GM12891 (cell line): Measurements from ENCODE around the gene PLA2R1.

Experiments used
- DNase-seq: peaks from one replicate; pipeline ENCODE4 v3.0.0; 2011; ENCODE audit warnings: low spot score; ENCODE audit not compliant: insufficient read length
- FAIRE-seq: peaks from 2 replicates; lab custom pipeline; 2011; peaks lifted over from hg19 to GRCh38; lab: Jason Lieb, UNC
- PAX5 ChIP-seq: IDR thresholded peaks from 2 replicates; pipeline ENCODE4 v1.6.1; 2011; ENCODE audit warnings: low read length, moderate library complexity, mild to moderate bottlenecking; ENCODE audit not compliant: insufficient read depth, severe bottlenecking
- POLR2A ChIP-seq: IDR thresholded peaks from 2 replicates; pipeline ENCODE4 v1.6.1; 2011; ENCODE audit warnings: low read depth, low read length, control low read depth
- POLR2AphosphoS5 ChIP-seq: IDR thresholded peaks from 2 replicates; pipeline ENCODE4 v1.6.1; 2011; ENCODE audit warnings: low read depth, low read length, control low read depth
- POU2F2 ChIP-seq: IDR thresholded peaks from 2 replicates; pipeline ENCODE4 v1.6.1; 2011; ENCODE audit warnings: low read depth, mild to moderate bottlenecking, control low read depth, low read length, moderate library complexity
- SPI1 ChIP-seq: IDR thresholded peaks from 2 replicates; pipeline ENCODE4 v1.6.1; 2011; ENCODE audit warnings: low read depth, low read length, control low read depth
- TAF1 ChIP-seq: IDR thresholded peaks from 2 replicates; pipeline ENCODE4 v1.6.1; 2011; ENCODE audit warnings: low read depth, low read length, control low read depth

PLA2R1 gene

DNA sequence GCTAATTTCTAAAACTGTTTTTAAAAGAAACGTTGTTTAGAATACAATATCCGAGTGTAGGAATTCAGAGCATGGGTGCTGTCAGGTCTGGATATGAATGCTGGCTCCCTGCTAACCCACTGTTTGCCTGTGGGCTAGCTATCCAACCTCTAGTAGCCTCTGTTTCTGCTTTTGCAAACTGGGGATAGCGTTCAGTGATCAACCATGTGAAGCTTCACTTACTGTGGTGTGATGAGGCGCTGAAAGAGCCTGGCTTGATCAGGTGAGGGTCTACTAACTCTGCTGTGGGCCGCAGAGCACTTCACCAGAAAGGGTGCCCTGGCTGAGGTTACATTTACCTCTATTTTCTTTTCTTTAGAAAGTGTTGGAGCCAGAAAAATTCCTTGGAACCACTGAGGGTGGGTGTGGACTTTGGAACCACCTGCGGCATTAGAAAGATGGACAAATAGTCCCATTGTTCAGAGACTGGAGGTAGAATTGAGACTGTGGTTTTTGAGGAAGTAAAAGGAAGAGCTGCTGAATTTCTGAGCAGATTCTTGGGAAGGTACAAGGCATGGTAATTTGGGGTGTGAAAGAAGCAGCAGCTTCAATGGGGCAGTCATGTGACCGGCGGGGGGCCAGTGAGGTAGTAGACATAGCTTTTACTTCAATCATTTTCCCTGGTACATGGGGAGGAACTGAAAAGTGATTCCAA lies 168.1 kb downstream of the PLA2R1 start:
- DNase-seq (no peak), FAIRE-seq (peak; percentile 87)
- TF ChIP-seq POLR2AphosphoS5 (no peak), SPI1 (peak; percentile 21; the same call in 1 of the 2 replicates), POLR2A (peak; percentile 56; the same call in 1 of the 2 replicates), TAF1 (no peak), PAX5 (no peak), POU2F2 (no peak)

DNA sequence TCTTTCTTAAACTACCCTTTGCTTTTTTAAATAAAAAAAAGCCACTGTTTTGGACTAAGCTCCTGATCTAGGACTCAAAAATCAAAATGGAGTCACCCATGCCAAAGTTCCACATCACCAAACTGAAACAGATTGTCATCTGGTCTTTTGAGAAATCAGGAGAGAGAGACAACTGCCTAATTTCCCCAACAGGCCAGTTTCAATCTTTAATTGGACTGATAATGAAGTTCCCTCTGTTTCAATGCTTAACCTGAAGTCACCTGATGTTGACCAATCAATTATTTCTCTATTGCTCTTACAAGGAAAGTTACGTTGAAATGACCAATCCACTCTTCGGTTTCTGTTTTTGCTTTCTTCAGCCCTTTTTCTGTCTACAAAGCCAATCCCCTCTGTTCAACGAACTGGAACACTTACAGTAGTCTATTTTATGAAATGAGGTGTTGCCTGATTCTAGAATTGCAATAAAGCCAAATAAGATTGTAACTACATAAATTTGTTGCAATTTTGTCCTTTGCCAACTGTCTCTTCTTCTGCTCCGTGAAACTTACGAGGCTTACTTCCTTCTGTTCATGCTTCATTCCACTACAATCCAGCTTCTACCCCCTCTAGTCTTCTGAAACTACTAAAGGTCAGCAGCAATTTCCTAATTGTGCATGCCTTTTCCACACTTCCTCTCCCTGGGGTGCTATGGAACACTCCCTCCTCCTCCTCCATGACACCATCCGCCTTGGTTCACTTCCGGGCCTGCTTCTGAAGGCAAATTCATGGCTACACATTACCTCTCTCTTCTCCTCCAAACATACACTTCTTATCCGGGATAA lies 169.2 kb downstream of the PLA2R1 start:
- DNase-seq (no peak), FAIRE-seq (peak; percentile 54)
- TF ChIP-seq SPI1 (peak; percentile 27; the same call in 1 of the 2 replicates), POU2F2 (no peak), POLR2AphosphoS5 (no peak), PAX5 (peak; percentile 35), POLR2A (peak; percentile 29; the same call in 1 of the 2 replicates), TAF1 (no peak)

- peak; percentile 78 for FAIRE-seq
- TF ChIP-seq POU2F2 (no peak), SPI1 (no peak), TAF1 (no peak), POLR2AphosphoS5 (no peak), POLR2A (no peak), PAX5 (no peak)
- no peak for DNase-seq
Measured at GRCh38 chr2:159891917-159892730, 170.3 kb downstream of the PLA2R1 start.

- DNase-seq (no peak), FAIRE-seq (no peak)
- TF ChIP-seq POU2F2 (no peak), POLR2AphosphoS5 (peak; percentile 38; the same call in 1 of the 2 replicates), PAX5 (no peak), POLR2A (peak; percentile 60; the same call in 1 of the 2 replicates)
Measured at GRCh38 chr2:159891267-159891588, 171.2 kb downstream of the PLA2R1 start.

DNA sequence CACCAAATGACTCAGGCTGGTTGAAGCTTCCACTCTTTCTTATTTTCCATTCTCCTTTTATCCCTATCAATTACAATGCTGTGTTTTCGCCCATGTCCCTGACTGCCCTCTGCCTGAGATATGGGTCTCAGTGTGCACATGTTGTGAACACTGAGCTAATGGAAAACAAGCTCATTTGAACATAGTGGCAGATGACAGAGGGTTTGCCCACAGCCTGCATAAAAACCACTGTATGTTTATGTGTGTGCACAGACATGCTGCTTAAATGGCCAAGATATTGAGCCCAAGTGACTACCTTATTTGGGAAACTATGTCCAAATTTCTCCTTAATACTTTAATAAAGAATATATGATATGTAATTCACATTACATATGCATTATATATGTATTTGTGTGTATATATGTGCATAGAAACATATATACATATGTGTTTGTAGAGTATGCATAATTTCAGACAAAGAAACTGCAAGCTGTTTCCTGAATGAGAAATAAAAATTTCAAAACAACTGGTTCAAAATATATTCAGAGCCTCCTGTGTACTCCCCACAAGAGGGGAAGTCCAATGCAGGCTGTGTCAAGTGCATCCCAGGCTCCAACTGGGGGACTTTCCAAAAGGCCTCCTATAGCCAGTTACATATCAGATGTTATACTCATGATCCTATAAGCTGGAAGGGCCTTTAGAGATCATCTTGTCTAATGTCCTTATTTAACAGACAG lies 171.7 kb downstream of the PLA2R1 start:
- FAIRE-seq = peak; percentile 90
- DNase-seq = no peak
- no peak; the same call in 1 of the 2 replicates for TF ChIP-seq POU2F2
- peak; percentile 73 for TF ChIP-seq SPI1

- DNase-seq = no peak
- FAIRE-seq = no peak
- TF ChIP-seq TAF1 = no peak
- TF ChIP-seq POLR2AphosphoS5 = no peak
- no peak for TF ChIP-seq SPI1
- TF ChIP-seq PAX5 = no peak
- TF ChIP-seq POLR2A = no peak
- TF ChIP-seq POU2F2 = no peak
Measured at GRCh38 chr2:159882130-159882745, 180.2 kb downstream of the PLA2R1 start.
